Measurements from ENCODE around the gene ASGR1. TPM values are rescaled to one million over a fixed set of nuclear protein-coding genes. Genes with fewer than 3 reads are reported as not detected.
"Not testable (repeated sequence)": the region's sequence is repeated elsewhere in the genome, so short reads cannot be mapped to it uniquely, and the experiment has no call there.

The ASGR1 gene
- total RNA-seq, 1 experiment from 2014 or later = 12.3 TPM

- Histone ChIP-seq H3K36me3 (replicated peaks; ENCODE audit: control insufficient read depth, insufficient read depth, low read length) (no peaks in the 10 kb centered on the region), H3K4me3 (ENCODE audit: insufficient read depth, low read depth, low read length) (no peak overlapping the region), H3K27me3 (ENCODE audit: control insufficient read depth, insufficient read depth, low read length) (no peaks in the 10 kb centered on the region; the same call in 1 of the 2 replicates)
- no peak for DNase-seq
Measured at GRCh38 chr17:7184091-7184488, 4.9 kb upstream of the ASGR1 start.

- no peaks in the 10 kb centered on the region for H3K36me3 ChIP-seq (replicated peaks; ENCODE audit: control insufficient read depth, insufficient read depth, low read length)
- DNase-seq = peak; percentile 28
Measured at GRCh38 chr17:7183433-7184090, 4.4 kb upstream of the ASGR1 start.

GRCh38 chr17:7182101-7182500, 2.9 kb upstream of the ASGR1 start:
- H3K36me3 ChIP-seq (replicated peaks; ENCODE audit: control insufficient read depth, insufficient read depth, low read length); DNase-seq: not testable (repeated sequence)

More at GRCh38 chr17:7183433-7184090, 4.4 kb upstream of the ASGR1 start:
- Histone ChIP-seq H3K4me3 (ENCODE audit: insufficient read depth, low read depth, low read length) (no peak overlapping the region), H3K27me3 (ENCODE audit: control insufficient read depth, insufficient read depth, low read length) (no peaks in the 10 kb centered on the region; the same call in none of the 2 replicates)

GRCh38 chr17:7178973-7179316, 225 bp downstream of the ASGR1 start:
- Histone ChIP-seq H3K36me3 (replicated peaks; ENCODE audit: control insufficient read depth, insufficient read depth, low read length) (no peaks in the 10 kb centered on the region), H3K27me3 (ENCODE audit: control insufficient read depth, insufficient read depth, low read length) (peaks cover 12% of the 10 kb centered on the region), H3K4me3 (ENCODE audit: insufficient read depth, low read depth, low read length) (no peak overlapping the region)
- DNase-seq = no peak

More at GRCh38 chr17:7182101-7182500, 2.9 kb upstream of the ASGR1 start:
- not testable (repeated sequence) for H3K27me3 ChIP-seq (ENCODE audit: control insufficient read depth, insufficient read depth, low read length); H3K4me3 ChIP-seq (ENCODE audit: insufficient read depth, low read depth, low read length)

- H3K4me3 ChIP-seq (ENCODE audit: insufficient read depth, low read depth, low read length) = peak overlapping the region; percentile 64
- peak; percentile 76 for DNase-seq
- H3K36me3 ChIP-seq (replicated peaks; ENCODE audit: control insufficient read depth, insufficient read depth, low read length) = no peaks in the 10 kb centered on the region
- peaks cover 12% of the 10 kb centered on the region for H3K27me3 ChIP-seq (ENCODE audit: control insufficient read depth, insufficient read depth, low read length)
Measured at GRCh38 chr17:7177954-7178477, 1.2 kb downstream of the ASGR1 start.

- DNase-seq = peak; percentile 98
- H3K27me3 ChIP-seq (ENCODE audit: control insufficient read depth, insufficient read depth, low read length) = peaks cover 12% of the 10 kb centered on the region
- H3K4me3 ChIP-seq (ENCODE audit: insufficient read depth, low read depth, low read length) = peak overlapping the region; percentile 64
- no peaks in the 10 kb centered on the region for H3K36me3 ChIP-seq (replicated peaks; ENCODE audit: control insufficient read depth, insufficient read depth, low read length)
Measured at GRCh38 chr17:7177191-7177953, 1.8 kb downstream of the ASGR1 start.

GRCh38 chr17:7176841-7177190, 2.4 kb downstream of the ASGR1 start:
- no peaks in the 10 kb centered on the region for H3K36me3 ChIP-seq (replicated peaks; ENCODE audit: control insufficient read depth, insufficient read depth, low read length)
- DNase-seq = peak; percentile 83
- H3K27me3 ChIP-seq (ENCODE audit: control insufficient read depth, insufficient read depth, low read length) = peaks cover 12% of the 10 kb centered on the region
- peak overlapping the region; percentile 64 for H3K4me3 ChIP-seq (ENCODE audit: insufficient read depth, low read depth, low read length)

- H3K36me3 ChIP-seq (replicated peaks; ENCODE audit: control insufficient read depth, insufficient read depth, low read length) = no peaks in the 10 kb centered on the region
- H3K4me3 ChIP-seq (ENCODE audit: insufficient read depth, low read depth, low read length) = no peak overlapping the region
- peaks cover 12% of the 10 kb centered on the region for H3K27me3 ChIP-seq (ENCODE audit: control insufficient read depth, insufficient read depth, low read length)
- DNase-seq = no peak
Measured at GRCh38 chr17:7176107-7176840, 2.9 kb downstream of the ASGR1 start.

- Histone ChIP-seq H3K36me3 (replicated peaks; ENCODE audit: control insufficient read depth, insufficient read depth, low read length) (no peaks in the 10 kb centered on the region), H3K4me3 (ENCODE audit: insufficient read depth, low read depth, low read length) (no peak overlapping the region), H3K27me3 (ENCODE audit: control insufficient read depth, insufficient read depth, low read length) (peaks cover 12% of the 10 kb centered on the region)
- no peak for DNase-seq
Measured at GRCh38 chr17:7175330-7175733, 3.8 kb downstream of the ASGR1 start.

- no peak overlapping the region; the same call in 1 of the 2 replicates for H3K4me3 ChIP-seq (ENCODE audit: insufficient read depth, low read depth, low read length)
- DNase-seq = no peak
- no peaks in the 10 kb centered on the region for H3K36me3 ChIP-seq (replicated peaks; ENCODE audit: control insufficient read depth, insufficient read depth, low read length)
- peaks cover 12% of the 10 kb centered on the region for H3K27me3 ChIP-seq (ENCODE audit: control insufficient read depth, insufficient read depth, low read length)
Measured at GRCh38 chr17:7174603-7175326, 4.4 kb downstream of the ASGR1 start.

GRCh38 chr17:7173687-7174602, 5.2 kb downstream of the ASGR1 start:
- H3K4me3 ChIP-seq (ENCODE audit: insufficient read depth, low read depth, low read length) = peak overlapping the region; percentile 31

GRCh38 chr17:7172522-7173191, 6.5 kb downstream of the ASGR1 start:
- not testable (repeated sequence) for DNase-seq; H3K36me3 ChIP-seq (replicated peaks; ENCODE audit: control insufficient read depth, insufficient read depth, low read length); H3K27me3 ChIP-seq (ENCODE audit: control insufficient read depth, insufficient read depth, low read length); H3K4me3 ChIP-seq (ENCODE audit: insufficient read depth, low read depth, low read length)

More at GRCh38 chr17:7173687-7174602, 5.2 kb downstream of the ASGR1 start:
- DNase-seq = peak; percentile 95
- peaks cover 12% of the 10 kb centered on the region for H3K27me3 ChIP-seq (ENCODE audit: control insufficient read depth, insufficient read depth, low read length)
- no peaks in the 10 kb centered on the region for H3K36me3 ChIP-seq (replicated peaks; ENCODE audit: control insufficient read depth, insufficient read depth, low read length)

GRCh38 chr17:7169565-7169908, 9.6 kb downstream of the ASGR1 start:
- not testable (repeated sequence) for DNase-seq; H3K36me3 ChIP-seq (replicated peaks; ENCODE audit: control insufficient read depth, insufficient read depth, low read length); H3K27me3 ChIP-seq (ENCODE audit: control insufficient read depth, insufficient read depth, low read length); H3K4me3 ChIP-seq (ENCODE audit: insufficient read depth, low read depth, low read length)

Data from H7 (cell line).